GM21515 (cell line): ENCODE measurements around the gene TRIM31.

Experiments
- ATAC-seq: cut with Tn5 transposase; IDR thresholded peaks from one replicate; pipeline ENCODE4 v1.9.1; 2021; ENCODE audit not compliant: unreplicated experiment

TRIM31 gene

GRCh38 chr6:30055513-30055912 lies 57.4 kb downstream of the TRIM31 start:
- no peak for ATAC-seq

DNA sequence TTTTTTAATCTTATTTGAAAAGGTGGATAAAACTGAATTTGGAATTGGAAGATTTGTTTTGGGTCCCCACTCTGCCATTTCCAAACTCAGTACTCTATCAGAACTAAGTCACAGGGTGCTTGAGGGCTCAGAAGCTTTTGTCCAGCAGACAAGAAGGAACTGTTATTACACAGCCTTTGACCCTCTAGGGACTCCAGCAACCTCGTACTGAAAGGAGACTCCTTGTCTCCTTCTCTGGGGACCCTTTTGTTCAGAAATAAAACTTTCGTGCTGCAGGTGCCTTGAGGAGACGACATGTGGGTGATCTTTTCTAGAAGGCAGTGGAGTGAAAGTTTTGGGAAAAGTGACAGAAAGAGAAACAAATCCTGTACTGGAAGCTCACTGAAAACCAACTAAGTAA lies 59.2 kb downstream of the TRIM31 start:
- ATAC-seq = no peak
